HuH-7 (cell line): ENCODE measurements around the gene TCERG1L.

Source experiments
- DNase-seq: peaks from one replicate; pipeline ENCODE4 v3.0.0; 2011; ENCODE audit warnings: low spot score

The TCERG1L gene

DNA sequence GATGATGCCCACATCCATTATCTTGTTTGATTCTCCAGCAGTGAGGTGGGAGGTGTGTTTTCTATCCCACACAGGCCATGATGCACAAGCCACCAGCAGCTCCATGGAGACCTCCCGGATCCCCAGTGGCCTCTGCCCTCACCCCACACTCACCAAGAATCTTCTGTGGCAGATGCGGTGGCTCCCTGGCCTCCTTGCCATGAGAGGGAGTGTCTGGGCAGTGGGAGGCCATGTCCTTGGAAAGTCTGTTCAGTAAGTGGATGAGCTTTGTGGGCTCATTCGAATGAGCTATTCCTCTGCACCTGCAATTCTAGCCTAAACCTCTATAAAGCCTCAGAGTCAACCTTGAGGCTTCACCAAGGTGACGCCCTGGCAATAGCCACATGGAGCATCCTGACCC, 243.8 kb downstream of the TCERG1L start:
- no peak for DNase-seq

- DNase-seq: no peak
Observed at GRCh38 chr10:131065673-131066305, 245.7 kb downstream of the TCERG1L start.

GRCh38 chr10:131063311-131063710, 248.2 kb downstream of the TCERG1L start:
- no peak for DNase-seq

- DNase-seq: no peak
Observed at GRCh38 chr10:131062621-131063260, 248.8 kb downstream of the TCERG1L start.

GRCh38 chr10:131061216-131061615, 250.3 kb downstream of the TCERG1L start:
- DNase-seq: no peak

DNA sequence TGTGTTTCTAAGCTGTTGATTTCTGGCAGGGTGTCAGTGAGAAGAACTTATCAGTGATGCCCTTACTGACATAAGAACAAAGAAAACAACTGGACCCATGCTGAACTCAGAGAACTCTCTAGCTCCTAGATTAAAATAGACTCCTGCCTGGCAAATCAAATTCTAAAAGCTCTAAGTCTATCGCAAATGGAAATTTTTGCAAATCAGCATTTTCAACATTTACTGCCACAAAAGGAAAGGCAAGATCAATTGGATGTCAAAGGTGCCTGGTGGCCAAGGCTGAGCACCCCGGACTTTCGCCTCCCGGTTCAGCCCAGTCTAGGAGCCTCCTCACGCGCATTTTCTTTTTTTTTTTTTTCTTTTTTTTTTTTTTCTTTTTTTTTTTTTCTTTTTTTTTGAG, 251.6 kb downstream of the TCERG1L start:
- no peak for DNase-seq

DNA sequence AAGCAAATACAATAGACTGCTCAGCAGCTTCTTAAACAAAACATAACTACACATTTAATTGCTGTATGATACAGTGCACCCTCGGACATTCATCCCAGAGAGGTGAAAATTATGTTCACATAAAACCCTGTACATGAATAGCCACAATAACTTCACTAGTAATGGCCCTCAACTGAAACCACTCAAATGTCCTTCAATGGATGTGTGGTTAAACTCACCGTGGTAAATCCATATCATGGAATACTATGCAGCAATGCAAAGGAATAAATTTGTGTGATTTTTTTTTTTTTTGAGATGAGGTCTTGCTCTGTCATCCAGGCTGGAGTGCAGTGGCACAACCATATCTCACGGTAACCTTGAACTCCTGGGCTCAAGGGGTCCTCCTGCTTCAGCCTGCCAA, 252.7 kb downstream of the TCERG1L start:
- no peak for DNase-seq

GRCh38 chr10:131056781-131057180, 254.7 kb downstream of the TCERG1L start:
- DNase-seq: no peak

DNA sequence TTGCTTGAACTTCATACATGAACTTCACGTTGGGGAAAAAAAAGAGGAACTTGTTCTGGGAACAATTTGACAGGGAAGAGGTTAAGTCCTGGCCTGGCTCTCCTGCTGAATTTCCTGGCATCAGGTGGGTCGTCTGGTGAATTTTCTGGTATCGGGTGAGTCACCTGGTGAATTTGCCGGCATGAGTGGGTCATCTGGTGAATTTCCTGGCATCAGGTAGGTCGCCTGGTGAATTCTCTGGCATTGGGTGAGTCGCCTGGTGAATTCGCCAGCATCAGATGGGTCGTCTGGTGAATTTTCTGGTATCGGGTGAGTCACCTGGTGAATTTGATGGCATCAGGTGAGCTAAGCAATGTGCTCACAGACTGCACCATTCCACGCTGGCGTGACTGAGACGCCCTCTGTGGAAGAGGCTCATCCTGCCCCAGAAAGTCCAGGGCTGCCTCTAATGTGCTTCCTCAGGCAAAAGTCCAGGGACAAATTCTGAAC, 255.4 kb downstream of the TCERG1L start:
- DNase-seq: no peak

- DNase-seq: no peak
Observed at GRCh38 chr10:131055437-131055836, 256.1 kb downstream of the TCERG1L start.

DNA sequence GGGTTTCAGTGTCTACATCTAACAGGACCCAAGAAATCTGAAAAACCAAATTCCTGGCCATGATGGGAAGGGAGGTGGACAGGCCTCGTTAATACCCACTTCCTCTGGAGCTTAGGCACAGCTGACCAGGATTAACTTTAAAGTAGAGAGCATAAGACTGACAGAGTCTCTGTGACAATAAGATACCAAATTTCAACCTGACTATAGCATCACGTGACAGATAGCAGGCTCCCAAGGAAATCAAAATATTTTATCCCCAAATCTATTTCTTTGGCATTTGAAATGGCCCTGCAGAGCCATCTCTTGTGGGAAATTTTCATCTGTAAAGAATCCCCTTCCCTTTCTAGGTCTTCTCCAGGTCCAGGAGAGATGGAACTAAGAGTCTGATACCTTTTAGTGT, 258.3 kb downstream of the TCERG1L start:
- DNase-seq: no peak

- no peak for DNase-seq
Observed at GRCh38 chr10:131050162-131050766, 261.3 kb downstream of the TCERG1L start.

GRCh38 chr10:131049016-131049415, 262.5 kb downstream of the TCERG1L start:
- DNase-seq: no peak

DNA sequence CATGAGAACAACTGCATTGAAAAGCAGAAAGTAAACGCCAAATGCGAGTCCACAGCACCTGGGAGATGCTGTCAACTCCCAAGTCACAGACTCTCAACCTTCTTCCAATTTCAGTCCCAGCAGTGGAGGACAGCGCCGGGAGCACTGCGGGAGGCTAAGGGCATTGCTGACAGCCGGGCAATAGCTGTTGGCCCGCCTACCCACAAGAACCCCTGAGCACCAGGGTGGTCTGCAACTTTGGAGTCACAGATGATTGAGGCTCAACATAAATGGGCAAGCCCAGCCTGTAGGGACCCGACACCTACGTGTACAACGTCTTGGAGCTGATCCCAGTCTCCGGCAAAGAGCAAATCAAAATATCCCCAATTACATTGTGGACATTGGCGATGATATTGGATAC, 262.9 kb downstream of the TCERG1L start:
- no peak for DNase-seq

DNA sequence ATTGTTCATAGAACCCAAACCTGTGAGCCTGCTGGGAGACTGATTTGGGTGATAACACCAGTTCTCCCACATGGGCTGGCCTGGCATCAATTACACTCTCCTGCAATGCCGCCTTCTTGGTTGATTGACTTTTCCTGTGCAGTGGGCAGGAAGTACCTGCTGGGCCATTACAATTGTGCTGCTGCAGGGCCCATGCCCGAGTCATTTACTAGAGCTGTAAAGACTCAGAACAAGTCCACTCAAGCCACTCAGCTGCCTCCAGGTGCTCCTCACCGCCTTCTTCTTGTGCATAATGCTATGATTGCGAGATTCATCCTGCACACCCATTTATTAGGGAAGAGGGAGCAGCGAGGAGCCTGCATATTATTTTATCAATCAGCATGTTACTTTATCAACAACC, 264.0 kb downstream of the TCERG1L start:
- no peak for DNase-seq

- DNase-seq: no peak
Observed at GRCh38 chr10:131046194-131046593, 265.3 kb downstream of the TCERG1L start.

- no peak for DNase-seq
Observed at GRCh38 chr10:131044379-131045111, 267.0 kb downstream of the TCERG1L start.

DNA sequence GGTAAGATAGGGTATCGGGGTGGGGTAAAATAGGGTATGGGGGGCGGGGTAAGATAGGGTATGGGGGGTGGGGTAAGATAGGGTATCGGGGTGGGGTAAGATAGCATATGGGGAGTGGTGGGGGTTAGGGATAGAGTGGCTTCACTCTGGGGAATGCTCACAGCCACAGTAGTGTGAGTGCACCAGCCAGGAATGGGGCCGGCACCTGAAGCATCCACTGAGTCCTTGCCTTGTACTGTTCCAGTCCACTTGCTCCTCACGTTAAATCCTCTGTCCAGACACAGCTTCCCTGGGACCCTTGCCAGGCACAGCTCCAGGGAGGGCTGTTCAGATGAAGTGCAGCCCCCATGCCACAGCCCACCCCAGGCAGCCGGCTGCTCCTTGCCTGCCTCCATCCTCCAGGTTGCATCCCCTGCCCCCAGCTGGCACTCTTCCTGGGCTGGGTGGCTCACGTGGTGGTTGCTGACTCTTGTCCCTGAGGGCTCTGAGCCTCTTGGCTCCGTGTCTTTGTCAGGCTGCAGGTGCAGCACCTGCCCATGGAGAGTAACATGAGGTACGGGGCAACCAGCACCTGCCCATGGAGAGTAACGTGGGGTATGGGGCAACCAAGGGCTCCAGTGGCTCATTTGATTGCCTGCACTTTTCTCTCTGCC, 268.4 kb downstream of the TCERG1L start:
- no peak for DNase-seq
